K562 (cell line): ENCODE results near the gene CTF1. TPM values are rescaled to one million over a fixed set of nuclear protein-coding genes. Genes with fewer than 3 reads are reported as not detected.
A peak's percentile ranks its signal among the peaks of the same experiment; 100 is the strongest.

ENCODE experiments used
- ATAC-seq: fragments of 200-7000 bp; cut with Tn5 transposase; 3 replicates; pipeline ENCODE4 v1.9.1; 2020; ENCODE audit warnings: moderate library complexity
- BruUV-seq: library from RNA; stranded (reverse); fragments of 400-500 nt; replicated peaks from 2 replicates; lab custom pipeline; 2021; lab: Mats Ljungman, UMichigan
- CTCF ChIA-PET: fragments of 300-600 bp; formaldehyde crosslinking; extraction: SDS; loops from one replicate; lab custom pipeline; 2021; ENCODE audit warnings: low intra/inter-chr PET ratio; lab: Yijun Ruan, JAX
- POLR2A ChIA-PET: fragments of 300-600, 350-650 bp; sonication (Branson Sonifier 250); formaldehyde crosslinking; extraction: SDS; loops from one replicate; lab custom pipeline; 2021; ENCODE audit warnings: antibody characterized with exemption, inconsistent platforms; lab: Yijun Ruan, JAX
- DNase-seq, 4 experiments: peaks; one replicate each; pipeline versions ENCODE4 v3.0.0 to v3.0.0-alpha.2; 2011 to 2018; ENCODE audit warnings: low spot score in 3 of 4, mixed read lengths in 3 of 4; ENCODE audit errors: extremely low read depth in 1 of 4
- FAIRE-seq: peaks from 2 replicates; lab custom pipeline; 2011; peaks lifted over from hg19 to GRCh38; lab: Jason Lieb, UNC
- H2AFZ ChIP-seq: 2 replicates; pipeline ENCODE4 v1.6.0; 2011; ENCODE audit warnings: low read depth, low read length, control low read depth, inconsistent platforms
- H3K27ac ChIP-seq: fragments of 200-600 bp; 3 replicates; pipeline ENCODE4 v1.8.0; 2011; ENCODE audit warnings: low read depth, mild to moderate bottlenecking, control low read depth, inconsistent platforms, low read length, moderate library complexity, mixed read lengths; ENCODE audit errors: extremely low read depth
- H3K27me3 ChIP-seq, 2 experiments: fragments of 300-600 bp in 1 of 2; 2 replicates in 1 of 2; 3 replicates in 1 of 2; pipeline versions ENCODE4 v1.6.0 to v1.8.0; 2011; ENCODE audit warnings: inconsistent platforms in 2 of 2, low read length in 2 of 2, mild to moderate bottlenecking in 1 of 2, mixed read lengths in 1 of 2, moderate library complexity in 1 of 2; ENCODE audit not compliant: control insufficient read depth in 2 of 2, insufficient read depth in 2 of 2
- H3K36me3 ChIP-seq: fragments of 300-600 bp; 3 replicates; pipeline ENCODE4 v1.8.0; 2011; ENCODE audit warnings: mild to moderate bottlenecking, low read length, inconsistent platforms; ENCODE audit not compliant: control insufficient read depth, insufficient read depth
- H3K4me1 ChIP-seq, 2 experiments: fragments of 200-600 bp in 1 of 2; replicated peaks in 1 of 2; 2 replicates in 1 of 2; 3 replicates in 1 of 2; pipeline versions ENCODE4 v1.5.1 to v1.8.0; 2011; ENCODE audit warnings: inconsistent platforms in 2 of 2, low read length in 2 of 2, mild to moderate bottlenecking in 1 of 2, mixed read lengths in 1 of 2, moderate library complexity in 1 of 2; ENCODE audit not compliant: control insufficient read depth in 2 of 2, insufficient read depth in 2 of 2
- H3K4me2 ChIP-seq: 2 replicates; pipeline ENCODE4 v1.6.1; 2011; ENCODE audit warnings: low read length, control low read depth, inconsistent platforms, mixed read lengths; ENCODE audit not compliant: insufficient read depth
- H3K4me3 ChIP-seq: fragments of 200-600 bp; sonication (generic), shearing (Covaris generic); 2 replicates; pipeline ENCODE4 v1.5.1; 2016; ENCODE audit warnings: control low read depth, inconsistent platforms
- H3K79me2 ChIP-seq: fragments of 200-600 bp; 3 replicates; pipeline ENCODE4 v1.8.0; 2011; ENCODE audit warnings: low read length, inconsistent platforms; ENCODE audit not compliant: control insufficient read depth, insufficient read depth
- H3K9ac ChIP-seq, 2 experiments: 2 replicates each; pipeline versions ENCODE4 v1.6.0 to v1.6.1; 2011; ENCODE audit warnings: low read depth in 2 of 2, low read length in 2 of 2, control low read depth in 1 of 2, inconsistent platforms in 1 of 2, mild to moderate bottlenecking in 1 of 2, mixed read lengths in 1 of 2; ENCODE audit not compliant: insufficient read depth in 1 of 2
- H3K9me1 ChIP-seq: one replicate; pipeline ENCODE4 v1.6.0; 2011; ENCODE audit warnings: inconsistent platforms, mild to moderate bottlenecking, low read length, moderate library complexity; ENCODE audit not compliant: control insufficient read depth, insufficient read depth
- H3K9me3 ChIP-seq: replicated peaks from 2 replicates; pipeline ENCODE4 v1.5.1; 2011; ENCODE audit warnings: low read depth, low read length, inconsistent platforms; ENCODE audit not compliant: control insufficient read depth, insufficient read depth
- H4K20me1 ChIP-seq: replicated peaks from 2 replicates; pipeline ENCODE4 v1.6.1; 2011; ENCODE audit warnings: low read length, inconsistent platforms, mixed read lengths; ENCODE audit not compliant: control insufficient read depth, insufficient read depth
- ATF6 ChIP-seq: sonication (generic); formaldehyde crosslinking; IDR thresholded peaks from 2 replicates; pipeline ENCODE4 v1.4.0; 2020; ENCODE audit warnings: mild to moderate bottlenecking, missing genetic modification reagents
- CC2D1A ChIP-seq: fragments of 450-650 bp; IDR thresholded peaks from 2 replicates; pipeline ENCODE4 v1.6.1; 2017; ENCODE audit warnings: mild to moderate bottlenecking
- CHD2 ChIP-seq: IDR thresholded peaks from 2 replicates; pipeline ENCODE4 v1.6.1; 2011; ENCODE audit warnings: low read depth, low read length
- ESRRA ChIP-seq: fragments of 450-650 bp; IDR thresholded peaks from 2 replicates; pipeline ENCODE4 v1.6.1; 2014; ENCODE audit warnings: low read depth, mild to moderate bottlenecking, moderate library complexity, borderline replicate concordance
- HMG20B ChIP-seq: fragments of 250-450 bp; sonication (Bioruptor Pico); IDR thresholded peaks from 2 replicates; pipeline ENCODE4 v1.5.0; 2021; ENCODE audit warnings: mild to moderate bottlenecking
- HNRNPH1 ChIP-seq: fragments of 200-400 bp; formaldehyde crosslinking; optimal IDR thresholded peaks from 2 replicates; pipeline ENCODE3; 2017; ENCODE audit warnings: low read depth, mild to moderate bottlenecking, low read length, moderate library complexity
- NR4A1 ChIP-seq, 2 experiments: fragments of 250-450 bp in 1 of 2; fragments of 450-650 bp in 1 of 2; sonication (Bioruptor Pico) in 1 of 2; IDR thresholded peaks; 2 replicates each; pipeline versions ENCODE4 v1.4.0 to v1.6.1; 2016 to 2020; ENCODE audit warnings: mild to moderate bottlenecking in 2 of 2, missing compliant biosample characterization in 1 of 2, missing genetic modification characterization in 1 of 2, moderate library complexity in 1 of 2
- OTX1 ChIP-seq: fragments of 450-650 bp; formaldehyde crosslinking; IDR thresholded peaks from 2 replicates; pipeline ENCODE4 v1.4.0; 2022; ENCODE audit warnings: mild to moderate bottlenecking
- SMC3 ChIP-seq: conservative IDR thresholded peaks from 2 replicates; pipeline ENCODE4 v1.6.1; 2011; ENCODE audit warnings: low read depth, low read length, improper control_type of control experiment; ENCODE audit not compliant: insufficient read depth
- THRB ChIP-seq: fragments of 450-650 bp; formaldehyde crosslinking; conservative IDR thresholded peaks from 2 replicates; pipeline ENCODE4 v1.4.0; 2022; ENCODE audit warnings: mild to moderate bottlenecking, missing genetic modification characterization
- ZBTB43 ChIP-seq: sonication (generic); formaldehyde crosslinking; IDR thresholded peaks from 2 replicates; pipeline ENCODE4 v1.8.0; 2023; ENCODE audit warnings: mild to moderate bottlenecking, missing genetic modification reagents
- ZC3H11A ChIP-seq: IDR thresholded peaks from 2 replicates; pipeline ENCODE4 v1.6.1; 2012; ENCODE audit warnings: low read depth, low read length, improper control_type of control experiment
- ZNF274 ChIP-seq: IDR thresholded peaks from 2 replicates; pipeline ENCODE4 v1.6.1; 2011; ENCODE audit warnings: low read depth, mild to moderate bottlenecking, low read length, moderate library complexity, borderline replicate concordance
- ZNF780A ChIP-seq: fragments of 250-450 bp; sonication (Bioruptor Pico); IDR thresholded peaks from 2 replicates; pipeline ENCODE4 v1.5.0; 2021; ENCODE audit warnings: mild to moderate bottlenecking
- WGBS: fragments of 100-300 bp; shearing (Covaris generic); methylation state at CpG from one replicate; pipeline ENCODE4 v1.1.6; 2016; ENCODE audit warnings: low coverage, mixed read lengths; ENCODE audit not compliant: insufficient coverage; ENCODE audit errors: missing lambda C conversion rate; 5-methylcytosine and 5-hydroxymethylcytosine counted together
- in situ Hi-C: fragments of 300-500 bp; cut with MboI; formaldehyde crosslinking; loops from 4 replicates; pipeline ENCODE4 v1.15.0; 2018; ENCODE audit warnings: inconsistent platforms, mixed read lengths
- intact Hi-C: fragments of 100-400 bp; cut with micrococcal nuclease; formaldehyde crosslinking; loops from 2 replicates; pipeline ENCODE4 v1.14.2; 2022
- polyA plus RNA-seq, 8 experiments: library from polyadenylated mRNA; depleted of rRNA in 4 of 8; stranded (reverse) in 5 of 8; unstranded in 3 of 8; fragments of >200 nt; fragmentation: Nextera tagmentation in 2 of 8; fragmentation: Illumina TruSeq in 1 of 8; extraction: Ambion mirVana in 2 of 8; extraction: Trizol in 1 of 8; gene quantifications; 2 replicates each; pipeline versions ENCODE4 v1.2.1 to v1.2.3, GENCODE V29; 2011 to 2014; ENCODE audit warnings: inconsistent platforms in 1 of 8, missing spikeins in 1 of 8
- total RNA-seq, 7 experiments: library from RNA; depleted of rRNA in 6 of 7; stranded (reverse); fragments of >200 nt in 6 of 7; fragmentation: Illumina TruSeq in 2 of 7; extraction: Trizol in 2 of 7; gene quantifications; 2 replicates each; pipeline versions ENCODE4 v1.2.1 to v1.2.3, GENCODE V29; 2011 to 2021; ENCODE audit warnings: low replicate concordance in 1 of 7

CTF1 gene
- total and polyA plus RNA-seq, 9 of the 15 experiments (the other 6 are each of a cell fraction or from before 2014, with no cell fraction given) = 0.24 to 2.5 (median 0.44) TPM

- intact Hi-C loops = no loop called here
- in situ Hi-C loops = no loop called here
- no peak for TF ChIP-seq OTX1
- TF ChIP-seq ZC3H11A = no peak
- TF ChIP-seq ZBTB43 (CRISPR knock-in tag) = no peak
- TF ChIP-seq CHD2 = no peak
- no peak for TF ChIP-seq HNRNPH1
- 0 out of 2 replicates have a peak, but pooled peaks have one; percentile 33 for TF ChIP-seq ESRRA
- no peak for TF ChIP-seq ZNF274
- TF ChIP-seq HMG20B (CRISPR knock-in tag) = no peak
- TF ChIP-seq NR4A1 (CRISPR knock-in tag; IDR thresholded peaks at IDR 0.05) = no peak
- TF ChIP-seq NR4A1 (tag; IDR thresholded peaks at IDR 0.05) = no peak
- no peak for TF ChIP-seq CC2D1A
- no peak for TF ChIP-seq THRB (CRISPR knock-in tag)
- TF ChIP-seq ATF6 = no peak
- no peak for TF ChIP-seq ZNF780A (CRISPR knock-in tag)
- no peak for TF ChIP-seq SMC3
These were observed 697 bp downstream of the CTF1 start for GRCh38 chr16:30896889-30897733.

More at GRCh38 chr16:30896889-30897733, 697 bp downstream of the CTF1 start:
- Histone ChIP-seq H2AFZ (peak overlapping the region; percentile 84), H3K9me1 (no peaks in the 10 kb centered on the region), H3K4me1 (peaks cover 43 to 56% of the 10 kb centered on the region in 2 experiments), H3K27me3 (no peaks in the 10 kb centered on the region), H3K9me3 (no peaks in the 10 kb centered on the region), H3K9ac (peak overlapping the region; percentile 90 to 91), H3K27ac (peak overlapping the region; percentile 90), H3K4me3 (peak overlapping the region; percentile 60), H4K20me1 (no peaks in the 10 kb centered on the region), H3K79me2 (peaks cover 22% of the 10 kb centered on the region), H3K36me3 (peaks cover 9% of the 10 kb centered on the region; the same call in 2 of the 3 replicates), H3K4me2 (peak overlapping the region; percentile 86)
- no TSS peak for BruUV-seq
- ChIA-PET CTCF (interaction anchor here (1.1 kb wide), 1 partner anchor 25 kb away, joined by 3 read pairs; no protein-coding TSS in a partner anchor), POLR2A (interaction anchor here (0.6 to 0.7 kb wide), 4 partner anchors 41 to 519 kb away, joined by 3 to 4 read pairs (median 4); no protein-coding TSS in a partner anchor)
- DNase-seq (peak; percentile 78 to 97 (median 84)), FAIRE-seq (peak; percentile 73), ATAC-seq (peak; percentile 68)
- WGBS = 15% methylated on average over 17 of the region's 31 CpGs
